Heart left ventricle (tissue), 13 donors: ENCODE results near the gene EZH1.

ENCODE experiments used
- CTCF ChIP-seq, 12 donors: fragments of 200-600 bp; sonication (generic) in 4 of 12; IDR thresholded peaks; one replicate each; pipeline versions ENCODE4 v1.5.0 to v1.8.0; 2018 to 2022; ENCODE audit warnings: antibody characterized with exemption in 12 of 12, mild to moderate bottlenecking in 5 of 12
- POLR2A ChIP-seq, 2 donors: fragments of 450-650 bp; IDR thresholded peaks; one replicate each; pipeline ENCODE4 v1.6.1; 2017; ENCODE audit warnings: antibody characterized with exemption in 2 of 2, mild to moderate bottlenecking in 2 of 2, moderate library complexity in 2 of 2
- donor health status: ischemic (EF 13 %, LVEDD 7.1; RV severe dilation, severe dysfunction).
- donor health status: DM: no; HTN: yes; CAD: no.
- donor health status: DM: no; HTN: no; CAD: no.
- donor health status: ischemic (EF 25% LVEDD 6.9; RV normal size, moderate dysfunction).
- donor health status: ischemic (EF 25% LVEDD 5.7; RV mildly dilated, moderate dysfunction).
- donor health status: ischemic (EF 35%, LVEDD 5.7; RV mildly dilated, moderate dysfunction).
- donor health status: nonischemic (EF 11% LVEDD 7.7; RV severe dilation, severe dysfunction).
- donor health status: DM: yes; HTN: yes; CAD: no.
- donor health status: PGD.
- donor health status: ischemic (EF 29% LVEDD 5.4; RV normal size, mild dysfunction).
- donor health status: nonischemic (EF 23%, LVEDD 6.1; RV moderate dilation, normal function).

GRCh38 chr17:42665581-42666001 is 79.2 kb downstream of the EZH1 start:
- TF ChIP-seq CTCF (IDR thresholded peaks at IDR 0.05) (no peak), POLR2A (IDR thresholded peaks at IDR 0.05) (no peak)
